ENCODE results near the gene LSR.

The LSR gene

GRCh38 chr19:35248310-35249145 is at the start of gene LSR (continued):
- TF ChIP-seq ZNF843 (tag by site-specific recombination; IDR thresholded peaks at IDR 0.05) (peak; percentile 83), ZIC2 (tag by site-specific recombination; IDR thresholded peaks at IDR 0.05) (peak; percentile 91), ZNF548 (tag by site-specific recombination; IDR thresholded peaks at IDR 0.05) (0 out of 2 replicates have a peak, but pooled peaks have one; percentile 9), ZNF24 (tag by site-specific recombination; IDR thresholded peaks at IDR 0.05) (peak; percentile 91), ZNF677 (tag by site-specific recombination; IDR thresholded peaks at IDR 0.05) (peak; percentile 11; the same call in 1 of the 2 replicates), ZNF600 (tag by site-specific recombination; IDR thresholded peaks at IDR 0.05) (peak; percentile 91), ZNF391 (tag by site-specific recombination; IDR thresholded peaks at IDR 0.05; ENCODE audit: borderline replicate concordance, low read depth) (peak; percentile 88; the same call in 1 of the 2 replicates), ZNF596 (tag by site-specific recombination; IDR thresholded peaks at IDR 0.05) (no peak), HOXA7 (CRISPR knock-in tag; IDR thresholded peaks at IDR 0.05; ENCODE audit: borderline replicate concordance) (no peak), SP3 (tag by site-specific recombination; IDR thresholded peaks at IDR 0.05) (peak; percentile 100), ZNF518A (tag by site-specific recombination; conservative IDR thresholded peaks at IDR 0.05; ENCODE audit: low read depth) (peak; percentile 77; the same call in 1 of the 2 replicates), ZNF274 (IDR thresholded peaks at IDR 0.05; ENCODE audit: low read length) (no peak), ZNF274 (tag by site-specific recombination; IDR thresholded peaks at IDR 0.05; ENCODE audit: borderline replicate concordance) (no peak), ZNF701 (tag by site-specific recombination; IDR thresholded peaks at IDR 0.05) (no peak; the same call in 1 of the 2 replicates), ZNF16 (tag by site-specific recombination; IDR thresholded peaks at IDR 0.05; ENCODE audit: low read depth) (no peak; the same call in 1 of the 2 replicates), ZNF202 (tag by site-specific recombination; IDR thresholded peaks at IDR 0.05; ENCODE audit: borderline replicate concordance) (no peak), ZNF324 (tag by site-specific recombination; IDR thresholded peaks at IDR 0.05) (peak; percentile 93), ZNF560 (tag by site-specific recombination; IDR thresholded peaks at IDR 0.05; ENCODE audit: borderline replicate concordance) (no peak), EGR2 (tag by site-specific recombination; IDR thresholded peaks at IDR 0.05; ENCODE audit: low read depth) (peak; percentile 62), KLF7 (tag by site-specific recombination; IDR thresholded peaks at IDR 0.05; ENCODE audit: borderline replicate concordance) (peak; percentile 98), ZBTB21 (tag by site-specific recombination; IDR thresholded peaks at IDR 0.05) (peak; percentile 74; the same call in 1 of the 2 replicates), KLF10 (tag by site-specific recombination; IDR thresholded peaks at IDR 0.05) (peak; percentile 75; the same call in 1 of the 2 replicates), ZNF19 (tag by site-specific recombination; IDR thresholded peaks at IDR 0.05; ENCODE audit: low read depth) (no peak), ZNF221 (tag by site-specific recombination; IDR thresholded peaks at IDR 0.05; ENCODE audit: borderline replicate concordance) (no peak), KLF1 (tag by site-specific recombination; IDR thresholded peaks at IDR 0.05) (peak; percentile 95), ZNF121 (tag by site-specific recombination; IDR thresholded peaks at IDR 0.05) (0 out of 2 replicates have a peak, but pooled peaks have one; percentile 55), ZNF624 (tag by site-specific recombination; IDR thresholded peaks at IDR 0.05) (no peak)
- TF ChIP-seq, protein P1, sequence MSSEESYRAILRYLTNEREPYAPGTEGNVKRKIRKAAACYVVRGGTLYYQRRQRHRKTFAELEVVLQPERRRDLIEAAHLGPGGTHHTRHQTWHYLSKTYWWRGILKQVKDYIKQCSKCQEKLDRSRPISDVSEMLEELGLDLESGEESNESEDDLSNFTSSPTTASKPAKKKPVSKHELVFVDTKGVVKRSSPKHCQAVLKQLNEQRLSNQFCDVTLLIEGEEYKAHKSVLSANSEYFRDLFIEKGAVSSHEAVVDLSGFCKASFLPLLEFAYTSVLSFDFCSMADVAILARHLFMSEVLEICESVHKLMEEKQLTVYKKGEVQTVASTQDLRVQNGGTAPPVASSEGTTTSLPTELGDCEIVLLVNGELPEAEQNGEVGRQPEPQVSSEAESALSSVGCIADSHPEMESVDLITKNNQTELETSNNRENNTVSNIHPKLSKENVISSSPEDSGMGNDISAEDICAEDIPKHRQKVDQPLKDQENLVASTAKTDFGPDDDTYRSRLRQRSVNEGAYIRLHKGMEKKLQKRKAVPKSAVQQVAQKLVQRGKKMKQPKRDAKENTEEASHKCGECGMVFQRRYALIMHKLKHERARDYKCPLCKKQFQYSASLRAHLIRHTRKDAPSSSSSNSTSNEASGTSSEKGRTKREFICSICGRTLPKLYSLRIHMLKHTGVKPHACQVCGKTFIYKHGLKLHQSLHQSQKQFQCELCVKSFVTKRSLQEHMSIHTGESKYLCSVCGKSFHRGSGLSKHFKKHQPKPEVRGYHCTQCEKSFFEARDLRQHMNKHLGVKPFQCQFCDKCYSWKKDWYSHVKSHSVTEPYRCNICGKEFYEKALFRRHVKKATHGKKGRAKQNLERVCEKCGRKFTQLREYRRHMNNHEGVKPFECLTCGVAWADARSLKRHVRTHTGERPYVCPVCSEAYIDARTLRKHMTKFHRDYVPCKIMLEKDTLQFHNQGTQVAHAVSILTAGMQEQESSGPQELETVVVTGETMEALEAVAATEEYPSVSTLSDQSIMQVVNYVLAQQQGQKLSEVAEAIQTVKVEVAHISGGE (tag by site-specific recombination; conservative IDR thresholded peaks at IDR 0.05; ENCODE audit: low read depth), result peak; percentile 98
- TF ChIP-seq, protein P2, sequence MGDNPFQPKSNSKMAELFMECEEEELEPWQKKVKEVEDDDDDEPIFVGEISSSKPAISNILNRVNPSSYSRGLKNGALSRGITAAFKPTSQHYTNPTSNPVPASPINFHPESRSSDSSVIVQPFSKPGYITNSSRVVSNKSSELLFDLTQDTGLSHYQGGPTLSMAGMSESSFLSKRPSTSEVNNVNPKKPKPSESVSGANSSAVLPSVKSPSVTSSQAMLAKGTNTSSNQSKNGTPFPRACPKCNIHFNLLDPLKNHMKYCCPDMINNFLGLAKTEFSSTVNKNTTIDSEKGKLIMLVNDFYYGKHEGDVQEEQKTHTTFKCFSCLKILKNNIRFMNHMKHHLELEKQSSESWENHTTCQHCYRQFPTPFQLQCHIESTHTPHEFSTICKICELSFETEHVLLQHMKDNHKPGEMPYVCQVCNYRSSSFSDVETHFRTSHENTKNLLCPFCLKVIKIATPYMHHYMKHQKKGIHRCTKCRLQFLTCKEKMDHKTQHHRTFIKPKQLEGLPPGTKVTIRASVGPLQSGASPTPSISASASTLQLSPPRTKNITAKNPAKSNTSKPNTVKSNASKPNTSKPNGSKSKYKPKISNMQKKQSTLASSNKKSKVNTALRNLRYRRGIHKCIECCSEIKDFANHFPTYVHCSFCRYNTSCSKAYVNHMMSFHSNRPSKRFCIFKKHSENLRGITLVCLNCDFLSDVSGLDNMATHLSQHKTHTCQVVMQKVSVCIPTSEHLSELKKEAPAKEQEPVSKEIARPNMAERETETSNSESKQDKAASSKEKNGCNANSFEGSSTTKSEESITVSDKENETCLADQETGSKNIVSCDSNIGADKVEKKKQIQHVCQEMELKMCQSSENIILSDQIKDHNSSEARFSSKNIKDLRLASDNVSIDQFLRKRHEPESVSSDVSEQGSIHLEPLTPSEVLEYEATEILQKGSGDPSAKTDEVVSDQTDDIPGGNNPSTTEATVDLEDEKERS (tag by site-specific recombination; IDR thresholded peaks at IDR 0.05), result peak; percentile 6; the same call in 1 of the 2 replicates
